Right cardiac atrium (tissue), 5 donors: Measurements from ENCODE around the gene CHRNA1. TPM values are rescaled to one million over a fixed set of nuclear protein-coding genes. Genes with fewer than 3 reads are reported as not detected.

Experiments
- ATAC-seq, 2 donors: fragments of 200-7000 bp; cut with Tn5 transposase; one replicate each; pipeline versions ENCODE4 v1.8.0 to v1.9.1; 2020; ENCODE audit warnings: moderate library complexity in 2 of 2, mild to moderate bottlenecking in 1 of 2
- DNase-seq, 3 donors: peaks; one replicate each; pipeline ENCODE4 v3.0.0-alpha.2; 2020
- H3K27ac ChIP-seq: one replicate; pipeline ENCODE4 v1.5.1; 2013; ENCODE audit warnings: mild to moderate bottlenecking, low read length, control low read depth, moderate library complexity
- H3K27me3 ChIP-seq: one replicate; pipeline ENCODE4 v1.6.1; 2013; ENCODE audit not compliant: control insufficient read depth, insufficient read depth
- H3K4me1 ChIP-seq: one replicate; pipeline ENCODE4 v1.6.1; 2013; ENCODE audit warnings: low read length; ENCODE audit not compliant: control insufficient read depth, insufficient read depth
- H3K4me3 ChIP-seq: one replicate; pipeline ENCODE4 v1.5.1; 2013; ENCODE audit warnings: low read length, control low read depth
- H3K9me3 ChIP-seq: one replicate; pipeline ENCODE4 v1.6.1; 2013; ENCODE audit warnings: low read length; ENCODE audit not compliant: control insufficient read depth
- WGBS: extraction: QIAGEN DNeasy Blood & Tissue Kit; methylation state at CpG from one replicate; pipeline ENCODE4 v1.1.7; 2013; 5-methylcytosine and 5-hydroxymethylcytosine counted together
- intact Hi-C, 4 donors: fragments of 100-400 bp; cut with DNase I; formaldehyde crosslinking; loops; one replicate each; pipeline versions ENCODE4 v1.11.0 to v1.14.0; 2022 to 2023
- polyA plus RNA-seq: library from polyadenylated mRNA; stranded (reverse); fragments of 200-250 nt; gene quantifications from one replicate; pipeline ENCODE4 v1.2.3, GENCODE V29; 2013
- total RNA-seq, 4 donors: library from RNA; stranded (reverse); fragmentation: NEBNext Ultra II Directional; extraction: Animal tissue kit (Norgen Biotek cat#: 25700); gene quantifications; one replicate each; pipeline ENCODE4 v1.2.1, GENCODE V29; 2021
- donor health status: healthy with polysubstance abuse.
- donor health status: DM: no; HTN: yes; CAD: no.
- donor health status: DM: no; HTN: no; CAD: no.
- donor health status: DM: no; HTN: yes; CAD: no; lungs with severe emphysema.
- donor health status: DM: yes; HTN: yes; CAD: no.

CHRNA1 gene
- total and polyA plus RNA-seq, 5 donors, result 0.20 to 0.95 (median 0.57) TPM; not detected in 2

- H3K4me1 ChIP-seq, result peaks cover 2% of the 10 kb centered on the region
- no peaks in the 10 kb centered on the region for H3K27me3 ChIP-seq
- no peak overlapping the region for H3K27ac ChIP-seq
- no peaks in the 10 kb centered on the region for H3K9me3 ChIP-seq
- peak in 1 of 3 donors; percentile 28 for DNase-seq
- no peak overlapping the region for H3K4me3 ChIP-seq
- 61% methylated on average over 11 of the region's 11 CpGs for WGBS
- intact Hi-C loops, result no loop called here
- no peak for ATAC-seq
Measured at GRCh38 chr2:174781996-174782395, 17.7 kb upstream of the CHRNA1 start.

GRCh38 chr2:174781298-174781697 lies 17.0 kb upstream of the CHRNA1 start:
- 94% methylated on average over 9 of the region's 9 CpGs for WGBS
- Histone ChIP-seq H3K4me1 (peaks cover 2% of the 10 kb centered on the region), H3K9me3 (no peaks in the 10 kb centered on the region), H3K27me3 (no peaks in the 10 kb centered on the region), H3K4me3 (no peak overlapping the region), H3K27ac (no peak overlapping the region)
- ATAC-seq (no peak), DNase-seq (no peak)
- intact Hi-C loops, result no loop called here

- H3K4me3 ChIP-seq, result no peak overlapping the region
- DNase-seq (no peak), ATAC-seq (no peak)
- intact Hi-C loops, result no loop called here
- no peaks in the 10 kb centered on the region for H3K27me3 ChIP-seq
- peaks cover 2% of the 10 kb centered on the region for H3K4me1 ChIP-seq
- H3K27ac ChIP-seq, result no peak overlapping the region
- H3K9me3 ChIP-seq, result no peaks in the 10 kb centered on the region
- 72% methylated on average over 7 of the region's 7 CpGs for WGBS
Measured at GRCh38 chr2:174780856-174781255, 16.6 kb upstream of the CHRNA1 start.

- Histone ChIP-seq H3K4me3 (no peak overlapping the region), H3K9me3 (no peaks in the 10 kb centered on the region), H3K27ac (no peak overlapping the region), H3K27me3 (no peaks in the 10 kb centered on the region), H3K4me1 (peaks cover 2% of the 10 kb centered on the region)
- intact Hi-C loops, result no loop called here
- 94% methylated on average over 5 of the region's 5 CpGs for WGBS
- DNase-seq (no peak), ATAC-seq (no peak)
Measured at GRCh38 chr2:174780191-174780840, 16.0 kb upstream of the CHRNA1 start.

- no peaks in the 10 kb centered on the region for H3K9me3 ChIP-seq
- no peak for ATAC-seq
- intact Hi-C loops, result no loop called here
- no peak overlapping the region for H3K27ac ChIP-seq
- peaks cover 2% of the 10 kb centered on the region for H3K4me1 ChIP-seq
- no peak overlapping the region for H3K4me3 ChIP-seq
- H3K27me3 ChIP-seq, result no peaks in the 10 kb centered on the region
- 93% methylated on average over 5 of the region's 5 CpGs for WGBS
- no peak for DNase-seq
Measured at GRCh38 chr2:174779361-174779928, 15.2 kb upstream of the CHRNA1 start.

- H3K9me3 ChIP-seq, result no peaks in the 10 kb centered on the region
- no peak overlapping the region for H3K27ac ChIP-seq
- no peak overlapping the region for H3K4me3 ChIP-seq
- intact Hi-C loops, result no loop called here
- peak; percentile 82 to 83 for ATAC-seq
- H3K4me1 ChIP-seq, result peaks cover 2% of the 10 kb centered on the region
- H3K27me3 ChIP-seq, result no peaks in the 10 kb centered on the region
- DNase-seq, result peak; percentile 60 to 75 (median 71)
- 53% methylated on average over 13 of the region's 13 CpGs for WGBS
Measured at GRCh38 chr2:174778085-174778981, 14.1 kb upstream of the CHRNA1 start.

GRCh38 chr2:174777347-174778084 lies 13.2 kb upstream of the CHRNA1 start:
- Histone ChIP-seq H3K9me3 (no peaks in the 10 kb centered on the region), H3K27ac (no peak overlapping the region), H3K4me3 (no peak overlapping the region), H3K4me1 (peaks cover 2% of the 10 kb centered on the region), H3K27me3 (no peaks in the 10 kb centered on the region)
- ATAC-seq (no peak), DNase-seq (no peak)
- WGBS, result 71% methylated on average over 5 of the region's 5 CpGs
- intact Hi-C loops, result no loop called here

GRCh38 chr2:174776675-174777074 lies 12.4 kb upstream of the CHRNA1 start:
- intact Hi-C loops, result no loop called here
- Histone ChIP-seq H3K4me3 (no peak overlapping the region), H3K27ac (no peak overlapping the region), H3K27me3 (no peaks in the 10 kb centered on the region), H3K9me3 (no peaks in the 10 kb centered on the region), H3K4me1 (peaks cover 2% of the 10 kb centered on the region)
- DNase-seq (no peak), ATAC-seq (no peak)
- WGBS, result 80% methylated on average over 3 of the region's 3 CpGs

GRCh38 chr2:174776223-174776622 lies 12.0 kb upstream of the CHRNA1 start:
- intact Hi-C loops, result no loop called here
- Histone ChIP-seq H3K9me3 (no peaks in the 10 kb centered on the region), H3K27ac (no peak overlapping the region), H3K4me3 (no peak overlapping the region), H3K4me1 (peaks cover 2% of the 10 kb centered on the region), H3K27me3 (no peaks in the 10 kb centered on the region)
- WGBS, result 87% methylated on average over 6 of the region's 6 CpGs
- DNase-seq (no peak), ATAC-seq (no peak)

GRCh38 chr2:174775571-174775980 lies 11.3 kb upstream of the CHRNA1 start:
- Histone ChIP-seq H3K4me3 (no peak overlapping the region), H3K4me1 (peaks cover 2% of the 10 kb centered on the region), H3K9me3 (no peaks in the 10 kb centered on the region), H3K27me3 (no peaks in the 10 kb centered on the region), H3K27ac (no peak overlapping the region)
- DNase-seq, result no peak
- intact Hi-C loops, result no loop called here
- WGBS, result 66% methylated on average over 5 of the region's 5 CpGs
- no peak for ATAC-seq
